Loucy (cell line): ENCODE results near the gene ZNF365.

Experiments
- H2AFZ ChIP-seq: fragments of 200-600 bp; sonication (generic); 2 replicates; pipeline ENCODE4 v1.6.0; 2016; ENCODE audit warnings: antibody characterized with exemption, mild to moderate bottlenecking, low read length, moderate library complexity
- H3F3A ChIP-seq: fragments of 200-600 bp; 2 replicates; pipeline ENCODE4 v1.6.0; 2016; ENCODE audit warnings: antibody characterized with exemption, low read depth, mild to moderate bottlenecking
- H3K27me3 ChIP-seq: fragments of 200-600 bp; sonication (generic); 2 replicates; pipeline ENCODE4 v1.6.1; 2014; ENCODE audit warnings: low read length, mild to moderate bottlenecking; ENCODE audit not compliant: insufficient read depth, poor library complexity, severe bottlenecking
- H3K36me3 ChIP-seq: fragments of 200-600 bp; sonication (generic); 2 replicates; pipeline ENCODE4 v1.6.1; 2016; ENCODE audit warnings: low read length; ENCODE audit not compliant: insufficient read depth
- H3K4me1 ChIP-seq: fragments of 200-600 bp; sonication (generic); 2 replicates; pipeline ENCODE4 v1.5.1; 2014; ENCODE audit warnings: low read length, mild to moderate bottlenecking; ENCODE audit not compliant: insufficient read depth, poor library complexity, severe bottlenecking
- H3K4me2 ChIP-seq: fragments of 200-600 bp; sonication (generic); 2 replicates; pipeline ENCODE4 v1.6.0; 2014; ENCODE audit warnings: antibody characterized with exemption, low read length, low read depth, mild to moderate bottlenecking; ENCODE audit not compliant: poor library complexity, severe bottlenecking
- H3K4me3 ChIP-seq: fragments of 200-600 bp; sonication (generic); 2 replicates; pipeline ENCODE4 v1.5.1; 2014; ENCODE audit warnings: low read length, mild to moderate bottlenecking, mixed read lengths; ENCODE audit not compliant: poor library complexity, severe bottlenecking
- H3K79me2 ChIP-seq: fragments of 200-600 bp; sonication (generic); 2 replicates; pipeline ENCODE4 v1.6.1; 2014; ENCODE audit warnings: low read length; ENCODE audit not compliant: insufficient read depth
- H3K9ac ChIP-seq: fragments of 200-600 bp; sonication (generic); 2 replicates; pipeline ENCODE4 v1.6.0; 2014; ENCODE audit warnings: mild to moderate bottlenecking, low read depth, low read length, moderate library complexity; ENCODE audit not compliant: poor library complexity, severe bottlenecking
- H3K9me2 ChIP-seq: fragments of 200-600 bp; sonication (generic); replicated peaks from 2 replicates; pipeline ENCODE4 v1.6.1; 2016; ENCODE audit warnings: low read depth, low read length, mixed read lengths
- H3K9me3 ChIP-seq: fragments of 200-600 bp; sonication (generic); 2 replicates; pipeline ENCODE4 v1.6.1; 2014; ENCODE audit warnings: mild to moderate bottlenecking, antibody characterized with exemption, low read length, low read depth; ENCODE audit not compliant: insufficient read depth
- H4K20me1 ChIP-seq: fragments of 200-600 bp; sonication (generic); 2 replicates; pipeline ENCODE4 v1.6.0; 2014; ENCODE audit warnings: antibody characterized with exemption, low read length, mild to moderate bottlenecking; ENCODE audit not compliant: insufficient read depth, poor library complexity, severe bottlenecking
- EZH2phosphoT487 ChIP-seq: fragments of 200-600 bp; IDR thresholded peaks from 2 replicates; pipeline ENCODE4 v1.6.1; 2018; ENCODE audit warnings: antibody characterized with exemption, mild to moderate bottlenecking, moderate library complexity, borderline replicate concordance
- TF ChIP-seq, protein P1 (sequence below): fragments of 200-600 bp; sonication (generic); conservative IDR thresholded peaks from 2 replicates; pipeline ENCODE4 v1.5.1; 2014; ENCODE audit warnings: mild to moderate bottlenecking, antibody characterized with exemption, low read length

ZNF365 gene

GRCh38 chr10:62330213-62330612 lies 44.0 kb upstream of the ZNF365 start:
- no peak for TF ChIP-seq EZH2phosphoT487
- TF ChIP-seq, protein P1, sequence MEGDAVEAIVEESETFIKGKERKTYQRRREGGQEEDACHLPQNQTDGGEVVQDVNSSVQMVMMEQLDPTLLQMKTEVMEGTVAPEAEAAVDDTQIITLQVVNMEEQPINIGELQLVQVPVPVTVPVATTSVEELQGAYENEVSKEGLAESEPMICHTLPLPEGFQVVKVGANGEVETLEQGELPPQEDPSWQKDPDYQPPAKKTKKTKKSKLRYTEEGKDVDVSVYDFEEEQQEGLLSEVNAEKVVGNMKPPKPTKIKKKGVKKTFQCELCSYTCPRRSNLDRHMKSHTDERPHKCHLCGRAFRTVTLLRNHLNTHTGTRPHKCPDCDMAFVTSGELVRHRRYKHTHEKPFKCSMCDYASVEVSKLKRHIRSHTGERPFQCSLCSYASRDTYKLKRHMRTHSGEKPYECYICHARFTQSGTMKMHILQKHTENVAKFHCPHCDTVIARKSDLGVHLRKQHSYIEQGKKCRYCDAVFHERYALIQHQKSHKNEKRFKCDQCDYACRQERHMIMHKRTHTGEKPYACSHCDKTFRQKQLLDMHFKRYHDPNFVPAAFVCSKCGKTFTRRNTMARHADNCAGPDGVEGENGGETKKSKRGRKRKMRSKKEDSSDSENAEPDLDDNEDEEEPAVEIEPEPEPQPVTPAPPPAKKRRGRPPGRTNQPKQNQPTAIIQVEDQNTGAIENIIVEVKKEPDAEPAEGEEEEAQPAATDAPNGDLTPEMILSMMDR = no peak
- no peaks in the 10 kb centered on the region for H3K27me3 ChIP-seq
- no peaks in the 10 kb centered on the region for H3K9me2 ChIP-seq
- no peak overlapping the region for H2AFZ ChIP-seq
- no peak overlapping the region for H3K4me3 ChIP-seq
- no peaks in the 10 kb centered on the region for H3F3A ChIP-seq
- H3K9me3 ChIP-seq = no peaks in the 10 kb centered on the region; the same call in 1 of the 2 replicates
- H3K4me2 ChIP-seq = no peak overlapping the region
- H3K9ac ChIP-seq = no peak overlapping the region
- no peaks in the 10 kb centered on the region for H4K20me1 ChIP-seq
- H3K36me3 ChIP-seq = no peaks in the 10 kb centered on the region
- H3K79me2 ChIP-seq = no peaks in the 10 kb centered on the region
- H3K4me1 ChIP-seq = peaks cover 8% of the 10 kb centered on the region

- TF ChIP-seq, protein P1 = no peak
- no peaks in the 10 kb centered on the region for H3K27me3 ChIP-seq
These were observed 41.8 kb upstream of the ZNF365 start for GRCh38 chr10:62332406-62332805.

GRCh38 chr10:62333135-62333889 lies 40.9 kb upstream of the ZNF365 start:
- Histone ChIP-seq H3K9ac (no peak overlapping the region), H3K27me3 (no peaks in the 10 kb centered on the region), H3F3A (no peaks in the 10 kb centered on the region), H3K9me2 (no peaks in the 10 kb centered on the region), H3K9me3 (no peaks in the 10 kb centered on the region; the same call in 1 of the 2 replicates), H3K36me3 (no peaks in the 10 kb centered on the region), H2AFZ (no peak overlapping the region), H3K4me3 (no peak overlapping the region), H3K4me2 (no peak overlapping the region), H3K79me2 (no peaks in the 10 kb centered on the region), H4K20me1 (no peaks in the 10 kb centered on the region), H3K4me1 (peaks cover 11% of the 10 kb centered on the region)
- TF ChIP-seq EZH2phosphoT487 = no peak
- TF ChIP-seq, protein P1 = no peak

More at GRCh38 chr10:62332406-62332805, 41.8 kb upstream of the ZNF365 start:
- Histone ChIP-seq H3K9me3 (no peaks in the 10 kb centered on the region; the same call in 1 of the 2 replicates), H2AFZ (no peak overlapping the region), H3K4me1 (peaks cover 11% of the 10 kb centered on the region), H3K4me2 (no peak overlapping the region), H3K36me3 (no peaks in the 10 kb centered on the region), H4K20me1 (no peaks in the 10 kb centered on the region), H3K9me2 (no peaks in the 10 kb centered on the region), H3K4me3 (no peak overlapping the region), H3K79me2 (no peaks in the 10 kb centered on the region), H3F3A (no peaks in the 10 kb centered on the region), H3K9ac (no peak overlapping the region)
